G401.6 (cell line): ENCODE results near the gene DACT2.
"Not testable (repeated sequence)": the region's sequence is repeated elsewhere in the genome, so short reads cannot be mapped to it uniquely, and the experiment has no call there.

Source experiments
- FAIRE-seq: peaks from 2 replicates; lab custom pipeline; 2012; peaks lifted over from hg19 to GRCh38; lab: Jason Lieb, UNC

Gene DACT2

GRCh38 chr6:168301648-168302398 is 17.8 kb downstream of the DACT2 start:
- FAIRE-seq = no peak

GRCh38 chr6:168300975-168301647 is 18.5 kb downstream of the DACT2 start:
- FAIRE-seq = no peak

DNA sequence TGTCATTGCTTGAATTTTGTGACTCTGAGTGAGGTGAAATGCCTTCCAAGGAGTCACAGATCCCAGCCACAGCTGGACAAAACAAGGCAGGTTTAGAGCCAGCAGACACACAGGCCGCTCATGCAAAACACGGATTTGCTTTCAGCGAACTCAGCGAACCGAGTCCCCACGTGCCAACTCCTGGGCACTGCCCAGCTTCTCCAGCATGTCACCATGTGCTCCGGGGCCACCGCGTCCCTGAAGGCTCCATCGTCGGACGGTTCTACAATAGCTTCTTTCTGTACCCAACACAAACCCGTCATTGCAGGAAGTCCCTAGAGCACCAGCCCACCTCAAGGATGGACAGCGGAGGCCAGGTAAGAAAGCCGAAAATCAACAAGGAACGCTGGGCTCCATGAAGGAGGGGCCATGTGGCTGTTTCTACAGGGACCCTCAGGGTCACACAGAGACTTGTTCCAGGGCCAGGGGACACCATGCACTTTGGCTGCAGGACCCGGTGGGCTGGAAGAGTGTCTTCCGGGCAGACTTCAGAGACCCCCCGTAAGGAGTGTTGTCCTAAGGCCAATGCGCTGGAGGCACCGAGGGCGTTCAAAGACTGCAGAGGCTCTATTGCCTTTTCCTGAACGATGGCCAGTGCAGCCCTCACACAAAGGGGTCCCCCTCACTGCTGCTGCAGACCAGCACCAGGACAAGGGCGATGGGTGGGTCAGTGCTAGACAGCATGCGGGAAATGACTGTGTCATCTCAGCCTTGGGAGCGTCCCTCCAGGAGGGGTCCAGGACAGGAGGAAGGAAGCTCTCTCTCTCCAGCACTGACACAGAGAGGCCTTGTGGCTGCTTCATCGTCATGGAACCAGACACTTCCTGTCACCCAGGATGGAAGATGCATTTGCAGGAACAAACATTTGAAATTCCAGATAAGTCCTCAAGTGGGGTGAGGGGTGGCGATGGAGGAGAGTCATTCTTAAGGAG is 19.8 kb downstream of the DACT2 start:
- no peak for FAIRE-seq

- no peak for FAIRE-seq
Measured at GRCh38 chr6:168297643-168298042, 21.9 kb downstream of the DACT2 start.

- FAIRE-seq = no peak
Measured at GRCh38 chr6:168294901-168295300, 24.7 kb downstream of the DACT2 start.

DNA sequence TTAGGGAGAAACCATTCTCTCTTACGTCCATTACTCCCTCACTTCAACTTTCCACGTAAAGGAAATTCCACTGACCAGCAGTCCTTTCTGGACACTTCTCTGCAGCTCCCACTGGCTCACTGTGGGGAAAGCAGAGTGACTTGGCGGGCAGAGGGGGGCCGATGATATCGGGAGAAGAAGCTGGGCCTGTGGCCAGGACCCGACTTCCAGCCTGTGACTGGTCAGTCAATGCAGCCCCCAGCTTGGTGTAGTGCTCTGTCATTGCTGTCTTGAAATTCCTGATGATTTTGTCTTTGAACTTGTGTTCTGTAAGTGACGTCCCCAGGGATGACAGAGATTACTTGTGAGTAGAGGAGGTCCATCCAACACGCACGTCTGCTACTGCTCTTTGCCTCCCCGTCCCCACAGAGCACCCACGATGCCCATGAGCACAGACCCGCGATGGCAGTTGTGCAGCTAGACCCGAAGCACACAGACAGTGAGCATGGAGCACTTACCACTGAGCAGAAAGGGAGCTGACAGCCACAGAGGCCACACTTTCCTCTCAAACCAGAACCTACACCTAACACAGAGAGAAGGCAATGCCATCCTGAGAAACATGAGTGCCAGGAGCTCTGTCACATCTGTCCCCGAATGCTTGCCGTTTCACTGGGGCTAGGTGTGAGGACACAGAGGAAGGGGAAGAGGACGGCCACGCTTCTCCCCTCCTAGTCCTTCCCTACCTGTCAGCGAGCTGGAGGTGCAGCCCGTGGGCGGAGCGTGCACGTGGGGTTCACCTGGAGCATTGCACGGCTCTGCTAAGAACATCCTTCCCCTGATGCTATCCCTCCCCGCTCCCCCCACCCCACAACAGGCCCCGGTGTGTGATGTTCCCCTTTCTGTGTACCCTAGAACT is 25.7 kb downstream of the DACT2 start:
- FAIRE-seq = no peak

DNA sequence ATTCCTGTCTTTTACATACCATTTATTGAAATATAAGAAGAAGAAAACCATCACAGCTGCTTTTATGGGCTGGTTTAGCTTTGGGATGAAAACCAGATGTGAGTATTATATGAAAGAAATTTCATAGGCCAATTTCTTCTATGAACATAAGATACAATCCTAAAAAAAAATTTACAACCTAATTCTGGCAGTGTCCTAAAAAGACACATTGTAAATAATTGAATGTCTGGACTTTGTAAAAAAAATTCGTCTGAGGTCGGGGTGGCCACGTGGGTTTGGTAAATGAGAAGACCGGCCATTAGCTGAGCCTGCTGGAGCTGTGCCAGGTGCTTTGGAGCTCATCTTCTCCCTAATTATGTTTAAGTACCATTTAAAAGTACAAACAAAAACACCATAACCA is 26.8 kb downstream of the DACT2 start:
- FAIRE-seq = no peak

DNA sequence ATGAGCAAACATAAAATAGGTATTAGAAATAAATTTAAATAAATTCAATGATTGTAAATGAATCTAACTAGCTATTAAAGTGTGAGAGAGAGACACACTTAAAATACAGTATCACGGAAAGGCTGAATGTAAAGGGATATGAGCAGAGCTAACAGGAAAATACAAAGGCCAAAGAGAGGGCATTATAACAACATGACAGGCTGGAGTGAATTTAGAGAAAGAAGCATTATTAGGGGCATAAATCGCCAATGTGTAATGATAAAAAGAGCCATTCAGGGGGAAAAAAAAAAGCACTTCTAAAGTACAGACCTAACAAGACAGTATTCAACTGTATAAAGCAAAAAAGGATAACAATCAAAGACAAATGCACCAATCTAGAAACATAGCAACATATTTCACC is 28.1 kb downstream of the DACT2 start:
- FAIRE-seq = no peak

GRCh38 chr6:168290095-168290494 is 29.5 kb downstream of the DACT2 start:
- FAIRE-seq = no peak

GRCh38 chr6:168289571-168289962 is 30.0 kb downstream of the DACT2 start:
- no peak for FAIRE-seq

GRCh38 chr6:168288781-168289570 is 30.6 kb downstream of the DACT2 start:
- FAIRE-seq = no peak

GRCh38 chr6:168287460-168287859 is 32.1 kb downstream of the DACT2 start:
- not testable (repeated sequence) for FAIRE-seq

GRCh38 chr6:168286771-168287446 is 32.7 kb downstream of the DACT2 start:
- FAIRE-seq = not testable (repeated sequence)

GRCh38 chr6:168286116-168286515 is 33.5 kb downstream of the DACT2 start:
- no peak for FAIRE-seq

DNA sequence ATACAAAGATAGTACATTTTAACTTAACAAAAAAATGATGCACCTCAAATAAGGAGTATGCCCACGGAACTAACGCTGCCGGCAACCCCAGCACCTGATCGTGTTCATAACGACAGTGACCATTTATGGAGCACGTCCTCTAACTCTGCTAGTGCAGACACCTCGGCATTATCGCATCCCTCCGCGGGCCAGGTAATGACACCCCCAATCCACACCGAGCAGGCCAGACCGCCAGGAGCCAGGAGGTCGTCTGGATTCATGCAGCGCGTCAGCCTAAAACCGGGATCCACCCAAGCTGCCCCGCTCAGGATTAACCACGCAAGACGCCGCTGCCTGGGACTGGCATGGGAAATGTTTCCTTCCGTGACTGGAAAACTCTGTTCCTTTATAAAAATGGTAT is 34.1 kb downstream of the DACT2 start:
- no peak for FAIRE-seq

DNA sequence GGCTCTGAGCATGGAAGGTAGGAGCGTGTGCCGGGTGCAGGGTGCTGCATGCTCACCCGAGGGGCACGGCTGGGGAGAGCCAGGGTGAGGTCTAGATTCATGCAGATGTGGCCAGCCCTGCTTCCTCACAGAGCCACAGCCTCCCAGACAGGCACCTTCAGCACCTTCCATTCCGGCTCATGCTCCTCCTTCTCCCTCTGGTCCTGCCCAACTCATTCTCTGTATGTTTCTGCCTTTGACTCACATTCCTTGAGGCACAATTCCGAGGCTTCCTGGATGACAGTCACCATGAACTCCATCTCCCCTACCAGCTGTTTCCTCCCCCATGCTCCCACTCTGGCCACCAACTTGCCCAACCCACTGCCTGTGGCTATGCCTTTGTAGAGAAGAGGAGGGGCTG is 35.4 kb downstream of the DACT2 start:
- no peak for FAIRE-seq

DNA sequence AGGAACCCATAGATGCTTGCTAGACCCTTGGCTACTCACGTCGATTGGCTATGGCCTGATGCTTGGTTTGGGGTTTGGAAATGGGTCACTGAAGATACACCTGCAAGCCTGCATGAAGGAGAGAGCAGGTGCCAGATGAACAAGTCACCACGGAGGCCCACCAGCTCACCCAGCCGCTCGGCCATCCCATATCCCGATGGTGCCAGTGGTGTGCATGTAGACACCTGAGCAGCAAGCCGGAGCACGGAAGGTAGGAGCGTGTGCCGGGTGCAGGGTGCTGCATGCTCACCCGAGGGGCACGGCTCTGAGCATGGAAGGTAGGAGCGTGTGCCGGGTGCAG is 35.9 kb downstream of the DACT2 start:
- no peak for FAIRE-seq

GRCh38 chr6:168282985-168283685 is 36.4 kb downstream of the DACT2 start:
- FAIRE-seq = no peak

- FAIRE-seq = no peak
Measured at GRCh38 chr6:168281826-168282225, 37.8 kb downstream of the DACT2 start.

DNA sequence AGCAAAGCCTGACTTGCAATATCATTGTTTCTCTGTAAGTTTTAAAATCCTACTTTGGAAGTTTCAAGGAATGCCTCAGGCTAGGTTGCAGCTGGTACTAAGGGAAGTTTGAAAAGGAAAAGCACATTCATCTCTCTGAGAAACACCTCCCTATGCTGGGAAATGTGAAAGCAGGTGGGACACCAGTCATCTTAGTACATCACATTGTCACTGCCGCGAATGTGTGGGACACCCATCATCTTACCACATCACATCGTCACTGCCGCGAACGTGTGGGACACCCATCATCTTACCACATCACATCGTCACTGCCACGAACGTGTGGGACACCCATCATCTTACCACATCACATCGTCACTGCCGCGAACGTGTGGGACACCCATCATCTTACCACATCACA is 38.3 kb downstream of the DACT2 start:
- FAIRE-seq = not testable (repeated sequence)
